IPS-18c (cell line): ENCODE measurements around the gene SEMA6B.
A peak's percentile ranks its signal among the peaks of the same experiment; 100 is the strongest.

Experiments
- H3K4me3 ChIP-seq: 2 replicates; pipeline ENCODE4 v1.7.0; 2013; ENCODE audit warnings: low read depth, mild to moderate bottlenecking, low read length, moderate library complexity; ENCODE audit not compliant: insufficient read depth
- H3K9me3 ChIP-seq: one replicate; pipeline ENCODE4 v1.6.1; 2013; ENCODE audit warnings: mild to moderate bottlenecking, low read length, moderate library complexity; ENCODE audit not compliant: control insufficient read depth, insufficient read depth

The SEMA6B gene

DNA sequence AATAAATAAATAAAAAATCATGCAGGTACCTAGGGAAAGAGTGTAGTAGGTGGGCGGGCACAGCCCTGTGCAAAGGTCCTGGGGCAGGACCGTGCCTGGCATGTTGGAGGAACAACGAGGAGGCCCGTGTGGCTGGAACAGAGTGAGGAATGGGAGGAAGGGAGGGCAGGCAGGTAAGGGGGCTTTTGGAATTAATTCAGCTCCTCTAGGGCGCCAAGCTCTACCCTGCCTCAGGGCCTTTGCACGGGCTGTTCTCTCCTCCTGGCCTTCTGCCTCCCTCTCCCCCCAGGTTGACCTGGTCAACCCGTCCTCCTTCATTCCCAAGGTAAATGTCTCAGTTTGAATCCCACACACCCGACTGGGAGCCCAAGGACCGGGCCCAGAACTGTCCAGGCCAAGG lies 31.1 kb upstream of the SEMA6B start:
- no peaks in the 10 kb centered on the region for H3K9me3 ChIP-seq

DNA sequence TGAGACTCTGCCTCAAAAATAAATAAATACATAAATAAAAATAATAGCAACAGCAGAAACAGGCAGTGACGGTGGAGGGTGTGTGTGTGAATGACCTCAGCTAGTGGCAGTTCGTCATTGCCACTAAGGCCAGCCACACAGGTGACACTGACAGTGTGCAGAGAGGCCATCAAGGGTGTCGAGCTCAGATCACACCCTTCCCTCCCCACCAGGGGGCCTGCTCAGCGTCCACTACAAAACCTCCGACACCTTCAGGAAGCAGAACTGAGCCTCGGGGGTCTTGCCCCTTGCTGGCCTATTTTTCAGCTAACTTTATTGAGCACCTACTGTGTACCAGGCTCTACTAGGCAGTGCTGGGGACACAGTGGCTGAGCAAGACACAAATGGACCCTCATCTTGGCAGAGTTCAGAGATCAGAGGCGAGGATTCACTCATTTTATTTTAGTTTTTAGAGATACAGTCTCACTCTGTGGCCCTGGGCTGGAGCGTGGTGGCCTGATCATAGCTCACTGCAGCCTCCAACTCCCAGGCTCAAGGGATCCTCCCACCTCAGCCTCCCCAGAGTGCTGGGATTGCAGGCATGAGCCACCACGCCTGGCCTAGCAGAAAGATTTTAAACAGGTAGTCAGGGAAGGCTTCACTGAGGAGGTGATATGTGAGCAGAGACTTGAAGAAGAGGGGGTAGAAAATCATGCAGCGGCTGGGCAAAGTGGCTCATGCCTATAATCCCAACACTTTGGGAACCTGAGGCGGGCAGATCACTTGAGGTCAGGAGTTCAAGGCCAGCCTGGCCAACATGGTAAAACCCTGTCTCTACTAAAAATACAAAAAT lies 30.3 kb upstream of the SEMA6B start:
- H3K9me3 ChIP-seq = no peaks in the 10 kb centered on the region
- no peak overlapping the region for H3K4me3 ChIP-seq

More for the DNA sequence above, 31.1 kb upstream of the SEMA6B start:
- no peak overlapping the region for H3K4me3 ChIP-seq

DNA sequence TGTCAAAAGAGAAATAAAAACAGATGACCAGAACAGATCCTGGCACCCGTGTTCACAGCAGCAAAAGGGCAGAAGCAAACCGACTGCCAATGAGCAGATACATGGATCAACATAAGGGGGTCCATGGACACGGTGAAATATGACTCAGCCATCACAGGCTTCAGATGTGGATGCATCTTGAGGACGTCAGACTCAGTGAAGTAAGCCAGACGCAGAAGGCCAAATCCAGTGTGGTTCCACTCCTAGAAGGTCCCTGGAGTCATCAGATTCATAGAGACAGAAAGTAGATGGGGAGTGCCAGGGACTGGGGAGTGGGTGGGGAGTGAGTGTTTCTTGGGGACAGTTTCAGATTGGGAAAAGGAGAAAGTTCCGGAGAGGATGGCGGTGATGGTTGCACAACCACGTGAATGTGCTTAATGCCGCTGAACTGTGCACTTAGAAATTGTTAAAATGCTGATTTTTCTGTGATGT lies 28.8 kb upstream of the SEMA6B start:
- Histone ChIP-seq H3K9me3 (no peaks in the 10 kb centered on the region), H3K4me3 (no peak overlapping the region)

GRCh38 chr19:4587527-4587926 lies 28.0 kb upstream of the SEMA6B start:
- Histone ChIP-seq H3K4me3 (no peak overlapping the region), H3K9me3 (no peaks in the 10 kb centered on the region)

DNA sequence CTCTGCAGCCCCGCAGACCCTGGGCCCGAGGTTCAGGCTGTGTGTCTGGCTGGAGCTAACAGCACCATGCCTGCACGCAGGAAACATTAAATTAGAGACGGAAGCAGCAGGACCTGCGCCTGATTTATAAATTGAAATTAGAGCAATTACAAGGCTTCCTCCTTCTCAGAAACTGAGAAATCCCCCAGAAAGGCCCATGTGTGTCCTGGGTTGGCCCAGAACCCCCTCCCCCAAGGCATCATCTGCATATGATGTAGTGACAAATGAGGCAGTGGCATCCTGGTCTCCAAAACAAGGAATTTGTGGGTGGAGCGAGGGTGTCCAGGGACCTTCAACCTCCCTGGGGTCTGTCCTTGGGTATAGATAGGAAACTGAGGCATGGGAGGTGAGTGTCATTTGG lies 27.2 kb upstream of the SEMA6B start:
- no peaks in the 10 kb centered on the region for H3K9me3 ChIP-seq
- H3K4me3 ChIP-seq = no peak overlapping the region

DNA sequence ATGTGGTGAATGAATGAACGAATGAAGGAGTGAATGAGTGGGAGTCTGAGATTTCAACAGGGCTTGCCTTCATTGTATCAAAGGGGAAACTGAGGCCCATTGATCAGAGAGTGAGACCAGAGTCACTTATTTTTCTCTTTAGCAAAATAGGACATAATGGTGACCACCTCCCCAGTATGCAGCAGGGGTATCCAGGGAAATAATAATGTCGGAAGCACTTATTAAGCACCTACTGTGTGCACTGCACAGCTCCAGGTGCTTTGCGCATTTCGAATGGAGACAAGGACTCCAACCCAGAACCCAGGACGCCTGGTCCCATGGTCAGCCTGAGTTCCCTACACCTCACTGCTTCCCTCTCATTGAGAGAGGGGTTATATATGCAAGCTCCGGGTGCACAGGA lies 26.8 kb upstream of the SEMA6B start:
- H3K4me3 ChIP-seq = no peak overlapping the region
- no peaks in the 10 kb centered on the region for H3K9me3 ChIP-seq

GRCh38 chr19:4585556-4585955 lies 26.1 kb upstream of the SEMA6B start:
- Histone ChIP-seq H3K9me3 (no peaks in the 10 kb centered on the region), H3K4me3 (no peak overlapping the region; the same call in 1 of the 2 replicates)

- H3K4me3 ChIP-seq = peak overlapping the region; percentile 68
These were observed 25.4 kb upstream of the SEMA6B start for GRCh38 chr19:4584670-4585460.

DNA sequence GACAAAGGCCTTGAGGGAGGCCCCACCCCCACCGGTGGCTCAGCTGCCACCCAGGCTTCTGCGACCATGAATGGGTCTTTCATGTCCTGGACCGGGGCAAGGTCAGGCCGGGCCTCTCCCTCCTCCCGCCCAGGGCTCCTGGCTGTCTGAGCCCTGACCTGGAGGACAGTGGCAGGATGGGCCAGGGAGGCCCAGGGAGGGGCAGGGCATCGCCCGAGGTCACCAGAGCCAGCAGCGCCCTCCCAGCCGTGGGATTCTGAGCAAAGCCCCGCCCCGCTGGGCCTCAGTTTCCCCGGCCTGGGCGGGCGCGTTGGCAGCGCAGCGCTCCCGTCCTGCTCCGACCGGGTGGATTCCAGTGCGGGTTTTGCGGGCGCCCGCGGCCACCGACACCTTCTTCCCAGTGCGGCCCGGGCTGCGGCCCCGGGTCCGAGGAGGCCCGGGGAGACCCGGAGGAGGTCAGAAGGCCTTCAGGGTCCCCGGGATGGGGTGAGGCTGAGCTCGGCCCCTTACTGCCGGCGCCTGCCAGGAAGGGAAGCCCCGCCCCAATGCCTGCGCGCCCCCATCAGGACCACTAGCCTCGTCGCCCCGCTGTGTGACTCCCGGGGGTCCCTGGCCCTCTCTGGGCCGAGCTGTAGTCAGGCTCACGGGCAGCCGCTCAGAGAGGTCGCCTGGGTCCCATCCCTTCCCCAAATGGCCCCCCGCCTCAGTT lies 24.6 kb upstream of the SEMA6B start:
- peak overlapping the region; percentile 68 for H3K4me3 ChIP-seq
- H3K9me3 ChIP-seq = no peaks in the 10 kb centered on the region

More at GRCh38 chr19:4584670-4585460, 25.4 kb upstream of the SEMA6B start:
- H3K9me3 ChIP-seq = no peaks in the 10 kb centered on the region

- Histone ChIP-seq H3K9me3 (no peaks in the 10 kb centered on the region), H3K4me3 (no peak overlapping the region)
These were observed 23.7 kb upstream of the SEMA6B start for GRCh38 chr19:4582980-4583842.

GRCh38 chr19:4581666-4582553 lies 22.4 kb upstream of the SEMA6B start:
- Histone ChIP-seq H3K9me3 (no peaks in the 10 kb centered on the region), H3K4me3 (no peak overlapping the region)

GRCh38 chr19:4580961-4581665 lies 21.6 kb upstream of the SEMA6B start:
- Histone ChIP-seq H3K9me3 (no peaks in the 10 kb centered on the region), H3K4me3 (peak overlapping the region; percentile 70)

- H3K9me3 ChIP-seq = no peaks in the 10 kb centered on the region
- peak overlapping the region; percentile 70 for H3K4me3 ChIP-seq
These were observed 20.8 kb upstream of the SEMA6B start for GRCh38 chr19:4580021-4580901.

DNA sequence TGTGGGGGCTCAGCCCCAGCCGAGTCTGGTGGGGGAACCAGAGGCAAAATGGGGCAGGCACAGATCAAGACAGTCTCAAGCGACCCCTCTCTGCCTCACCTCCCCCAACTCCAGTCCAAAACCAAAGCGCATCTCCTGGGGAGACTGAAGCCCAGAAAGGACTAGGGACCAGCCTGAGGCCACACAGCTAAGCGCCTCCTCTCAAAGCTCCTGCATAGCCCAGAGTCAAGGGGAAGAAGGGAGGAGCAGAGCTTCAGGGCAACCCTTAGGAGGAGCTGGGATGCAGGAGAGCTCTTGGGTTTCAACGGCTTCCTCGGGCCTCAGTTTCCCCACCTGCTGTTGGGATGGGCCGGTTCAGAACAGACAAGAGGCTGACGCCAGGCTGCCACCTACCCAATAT lies 19.9 kb upstream of the SEMA6B start:
- H3K4me3 ChIP-seq = no peak overlapping the region

More for the DNA sequence above, 19.9 kb upstream of the SEMA6B start:
- no peaks in the 10 kb centered on the region for H3K9me3 ChIP-seq
